HPDE6-E6E7 (cell line): Measurements from ENCODE around the gene COX5B.
"Not testable (repeated sequence)": the region's sequence is repeated elsewhere in the genome, so short reads cannot be mapped to it uniquely, and the experiment has no call there.

ENCODE experiments used
- DNase-seq: peaks from one replicate; pipeline ENCODE4 v3.0.0; 2011; ENCODE audit warnings: missing footprints; ENCODE audit errors: extremely low spot score

Gene COX5B

GRCh38 chr2:97654309-97654708 lies 8.4 kb downstream of the COX5B start:
- no peak for DNase-seq

GRCh38 chr2:97654791-97655190 lies 8.9 kb downstream of the COX5B start:
- DNase-seq = no peak

- no peak for DNase-seq
Measured at GRCh38 chr2:97656129-97656755, 10.4 kb downstream of the COX5B start.

GRCh38 chr2:97656905-97657587 lies 11.2 kb downstream of the COX5B start:
- no peak for DNase-seq

GRCh38 chr2:97657986-97658690 lies 12.3 kb downstream of the COX5B start:
- no peak for DNase-seq

- no peak for DNase-seq
Measured at GRCh38 chr2:97658691-97659157, 12.9 kb downstream of the COX5B start.

- no peak for DNase-seq
Measured at GRCh38 chr2:97659256-97660043, 13.6 kb downstream of the COX5B start.

- no peak for DNase-seq
Measured at GRCh38 chr2:97660044-97660774, 14.3 kb downstream of the COX5B start.

GRCh38 chr2:97660775-97661389 lies 15.0 kb downstream of the COX5B start:
- DNase-seq = no peak

GRCh38 chr2:97661927-97662326 lies 16.1 kb downstream of the COX5B start:
- DNase-seq = no peak

- no peak for DNase-seq
Measured at GRCh38 chr2:97662386-97662894, 16.6 kb downstream of the COX5B start.

- DNase-seq = peak; percentile 68
Measured at GRCh38 chr2:97662895-97663625, 17.2 kb downstream of the COX5B start.

- no peak for DNase-seq
Measured at GRCh38 chr2:97663626-97663961, 17.7 kb downstream of the COX5B start.

- peak; percentile 98 for DNase-seq
Measured at GRCh38 chr2:97663962-97664635, 18.2 kb downstream of the COX5B start, which contains the start of gene ACTR1B. TSS of gene ACTR1B (minus strand) at chr2:97664044. CDS start at chr2:97663890, 154 bp downstream.

- DNase-seq = no peak
Measured at GRCh38 chr2:97664636-97664970, 18.7 kb downstream of the COX5B start.

GRCh38 chr2:97669448-97669847 lies 23.6 kb downstream of the COX5B start, which contains the start of gene C2orf92:
TSS of gene C2orf92 (plus strand) at chr2:97669713. CDS start at chr2:97669789, 76 bp downstream.
- DNase-seq = no peak

GRCh38 chr2:97670471-97670870 lies 24.6 kb downstream of the COX5B start:
- no peak for DNase-seq

- DNase-seq = no peak
Measured at GRCh38 chr2:97671526-97671925, 25.7 kb downstream of the COX5B start.

GRCh38 chr2:97672606-97673140 lies 26.8 kb downstream of the COX5B start:
- not testable (repeated sequence) for DNase-seq
